Neuron (in vitro differentiated cells): ENCODE measurements around the gene DNAAF2.

Experiments used
- H2AFZ ChIP-seq: one replicate; pipeline ENCODE4 v1.6.1; 2013; ENCODE audit warnings: low read depth, mild to moderate bottlenecking, inconsistent platforms, low read length, moderate library complexity
- H3K27me3 ChIP-seq: one replicate; pipeline ENCODE4 v1.6.1; 2013; ENCODE audit warnings: low read length; ENCODE audit not compliant: insufficient read depth
- H3K36me3 ChIP-seq: one replicate; pipeline ENCODE4 v1.6.1; 2013; ENCODE audit warnings: low read length; ENCODE audit not compliant: insufficient read depth
- H3K4me1 ChIP-seq: one replicate; pipeline ENCODE4 v1.6.1; 2013; ENCODE audit warnings: low read length; ENCODE audit not compliant: insufficient read depth
- H3K4me3 ChIP-seq: 2 replicates; pipeline ENCODE4 v1.5.1; 2013; ENCODE audit warnings: mild to moderate bottlenecking, low read length, moderate library complexity
- H3K9me3 ChIP-seq: one replicate; pipeline ENCODE4 v1.6.1; 2013; ENCODE audit warnings: low read length

Gene DNAAF2

DNA sequence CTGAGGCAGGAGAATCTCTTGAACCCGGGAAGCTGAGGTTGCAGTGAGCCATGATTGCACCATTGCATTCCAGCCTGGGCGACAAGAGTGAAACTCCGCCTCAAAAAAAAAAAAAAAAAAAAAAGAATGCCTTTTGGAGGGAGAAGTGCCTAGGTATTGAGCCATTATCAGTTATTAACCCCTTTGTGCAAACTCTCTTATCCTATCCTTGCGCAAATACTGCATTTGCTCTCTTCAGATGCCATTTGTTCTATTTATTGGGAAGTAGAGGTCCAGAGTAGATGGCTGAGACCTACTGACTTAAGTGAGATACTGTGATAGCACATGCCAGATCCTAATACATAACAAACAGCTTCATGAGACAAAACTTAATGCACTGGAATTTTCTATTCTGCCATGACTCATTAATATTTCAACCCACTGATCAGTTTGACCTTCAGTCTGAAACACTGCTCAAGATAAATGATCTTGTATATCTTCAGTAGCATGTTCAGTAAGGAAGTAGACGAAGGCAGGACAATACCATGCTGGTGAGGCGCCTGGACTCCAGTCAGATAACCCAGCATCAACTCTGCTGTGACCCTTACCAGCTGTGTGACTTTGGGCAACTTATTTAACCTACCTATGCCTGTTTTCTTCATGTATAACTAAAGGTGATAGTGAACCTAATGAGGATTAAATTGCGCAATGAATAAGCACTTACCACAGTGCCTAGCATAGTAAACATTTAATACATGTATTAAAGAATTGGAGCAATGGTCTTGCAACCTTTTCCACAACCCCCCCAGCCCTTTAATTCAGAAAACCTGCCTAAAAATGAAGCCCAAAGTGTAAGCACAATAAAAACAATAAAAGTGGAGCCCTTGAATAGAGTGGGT is 5.7 kb upstream of the DNAAF2 start:
- peaks cover 4% of the 10 kb centered on the region for H3K4me1 ChIP-seq
- no peak overlapping the region for H2AFZ ChIP-seq
- no peaks in the 10 kb centered on the region for H3K27me3 ChIP-seq
- no peak overlapping the region for H3K4me3 ChIP-seq
- peaks cover 21% of the 10 kb centered on the region for H3K36me3 ChIP-seq
- H3K9me3 ChIP-seq = no peaks in the 10 kb centered on the region

GRCh38 chr14:49637534-49638078 is 2.6 kb upstream of the DNAAF2 start:
- Histone ChIP-seq H3K4me1 (peaks cover 4% of the 10 kb centered on the region), H3K4me3 (no peak overlapping the region), H2AFZ (no peak overlapping the region), H3K27me3 (no peaks in the 10 kb centered on the region), H3K9me3 (no peaks in the 10 kb centered on the region), H3K36me3 (peaks cover 17% of the 10 kb centered on the region)

- Histone ChIP-seq H3K27me3 (no peaks in the 10 kb centered on the region), H2AFZ (no peak overlapping the region), H3K4me3 (no peak overlapping the region)
These were observed 1.8 kb upstream of the DNAAF2 start for GRCh38 chr14:49636866-49637265.

GRCh38 chr14:49633640-49634546 is 1.2 kb downstream of the DNAAF2 start:
- Histone ChIP-seq H3K4me1 (peaks cover 13% of the 10 kb centered on the region), H3K27me3 (no peaks in the 10 kb centered on the region), H3K36me3 (peaks cover 14% of the 10 kb centered on the region), H3K9me3 (no peaks in the 10 kb centered on the region), H2AFZ (peak overlapping the region; percentile 33), H3K4me3 (peak overlapping the region; percentile 99)

More at GRCh38 chr14:49636866-49637265, 1.8 kb upstream of the DNAAF2 start:
- peaks cover 17% of the 10 kb centered on the region for H3K36me3 ChIP-seq
- H3K9me3 ChIP-seq = no peaks in the 10 kb centered on the region
- H3K4me1 ChIP-seq = peaks cover 8% of the 10 kb centered on the region

- Histone ChIP-seq H2AFZ (no peak overlapping the region), H3K9me3 (no peaks in the 10 kb centered on the region), H3K4me3 (no peak overlapping the region), H3K27me3 (no peaks in the 10 kb centered on the region), H3K4me1 (peaks cover 32% of the 10 kb centered on the region), H3K36me3 (peaks cover 31% of the 10 kb centered on the region)
These were observed 10.9 kb downstream of the DNAAF2 start for GRCh38 chr14:49623941-49624839.

GRCh38 chr14:49623387-49623786 is 11.7 kb downstream of the DNAAF2 start:
- Histone ChIP-seq H3K4me1 (peaks cover 37% of the 10 kb centered on the region), H3K27me3 (no peaks in the 10 kb centered on the region), H2AFZ (no peak overlapping the region), H3K36me3 (peaks cover 37% of the 10 kb centered on the region), H3K4me3 (peak overlapping the region; percentile 17), H3K9me3 (no peaks in the 10 kb centered on the region)

GRCh38 chr14:49622022-49622607 is 12.9 kb downstream of the DNAAF2 start:
- peaks cover 37% of the 10 kb centered on the region for H3K4me1 ChIP-seq
- H3K9me3 ChIP-seq = no peaks in the 10 kb centered on the region
- H3K4me3 ChIP-seq = peak overlapping the region; percentile 88
- H3K27me3 ChIP-seq = no peaks in the 10 kb centered on the region
- peaks cover 43% of the 10 kb centered on the region for H3K36me3 ChIP-seq
- no peak overlapping the region for H2AFZ ChIP-seq

- H3K4me1 ChIP-seq = peaks cover 37% of the 10 kb centered on the region
- peak overlapping the region; percentile 90 for H2AFZ ChIP-seq
- no peaks in the 10 kb centered on the region for H3K9me3 ChIP-seq
- peaks cover 42% of the 10 kb centered on the region for H3K36me3 ChIP-seq
- no peaks in the 10 kb centered on the region for H3K27me3 ChIP-seq
- H3K4me3 ChIP-seq = peak overlapping the region; percentile 88
These were observed 13.7 kb downstream of the DNAAF2 start for GRCh38 chr14:49621114-49621881.

GRCh38 chr14:49620182-49621113 is 14.6 kb downstream of the DNAAF2 start, which contains the start of the genes MGAT2 and RPL36AL:
Gene MGAT2 (plus strand): TSS chr14:49620799. CDS start chr14:49621269, 470 bp downstream.
Gene RPL36AL (minus strand): TSS chr14:49620626. CDS start chr14:49619104, 1,522 bp downstream.
- Histone ChIP-seq H3K4me1 (peaks cover 37% of the 10 kb centered on the region), H3K27me3 (no peaks in the 10 kb centered on the region), H2AFZ (peak within 1 kb of the TSS; percentile 90), H3K4me3 (peak within 1 kb of the TSS; percentile 88), H3K36me3 (peaks cover 36% of the 10 kb centered on the region), H3K9me3 (no peaks in the 10 kb centered on the region)

DNA sequence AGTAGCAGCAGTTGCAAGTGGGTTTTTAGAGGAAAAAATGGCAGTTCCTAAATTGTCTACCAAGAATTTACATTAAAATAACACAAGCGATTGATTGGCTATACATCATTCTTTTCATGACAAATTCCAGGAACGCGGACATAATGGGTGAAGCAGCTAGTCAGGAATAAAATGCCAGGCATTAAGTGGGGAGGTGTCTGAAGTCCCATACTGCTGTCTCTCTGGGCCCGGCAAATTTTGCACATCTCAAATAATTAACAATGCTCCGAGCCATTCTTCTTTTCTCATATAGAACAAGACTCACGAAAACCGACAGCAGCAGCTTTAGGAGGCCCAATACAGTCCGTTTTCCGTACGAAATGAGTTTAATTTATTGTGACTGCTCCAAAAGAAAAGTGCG is 15.3 kb downstream of the DNAAF2 start:
- H3K36me3 ChIP-seq = peaks cover 32% of the 10 kb centered on the region
- H3K9me3 ChIP-seq = no peaks in the 10 kb centered on the region
- H3K4me1 ChIP-seq = peaks cover 37% of the 10 kb centered on the region
- H3K4me3 ChIP-seq = peak overlapping the region; percentile 88
- H2AFZ ChIP-seq = no peak overlapping the region
- no peaks in the 10 kb centered on the region for H3K27me3 ChIP-seq
